ENCODE measurements around the gene KLHL15. TPM values are rescaled to one million over a fixed set of nuclear protein-coding genes. Genes with fewer than 3 reads are reported as not detected.

Gene KLHL15
- polyA plus RNA-seq, 3 donors: 3.2 to 24.4 (median 3.9) TPM

DNA sequence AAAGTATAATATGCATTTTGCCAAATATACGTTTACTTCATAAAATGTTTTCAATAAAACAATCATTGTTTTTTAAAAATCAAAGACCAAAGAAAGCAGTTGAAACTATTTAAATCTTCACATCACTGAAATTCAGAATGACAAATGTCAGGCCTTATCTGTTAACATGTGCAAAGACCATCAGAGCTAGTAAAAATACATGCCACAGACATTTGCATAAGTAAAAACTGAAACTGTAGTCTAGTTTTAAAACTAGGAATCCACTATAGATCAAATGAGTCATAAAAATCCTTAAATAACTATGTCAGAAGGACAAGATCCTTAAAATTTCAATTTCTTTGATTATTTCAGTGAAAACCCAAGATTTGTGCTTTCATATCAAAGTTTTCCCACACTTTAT, 24.8 kb downstream of the KLHL15 start:
- Mint-ChIP-seq H3K4me1 (no peaks in the 10 kb centered on the region), H3K9me3 (peaks cover 0 to 3% (median 0%) of the 10 kb centered on the region in 7 donors), H3K4me3 (no peak overlapping the region), H3K27ac (no peak overlapping the region), H3K27me3 (ENCODE audit: low read depth in 3 of 3) (peaks cover 0 to 58% (median 0%) of the 10 kb centered on the region in 3 donors), H3K36me3 (peaks cover 26 to 37% of the 10 kb centered on the region in 2 donors)
- H3K4me2 ChIP-seq (replicated peaks; ENCODE audit: extremely low read depth, low read length, poor library complexity, severe bottlenecking): no peak overlapping the region
- intact Hi-C loops (cut with micrococcal nuclease): no loop called here
- H4K20me1 ChIP-seq (ENCODE audit: insufficient read depth, low read length): peaks cover 9% of the 10 kb centered on the region
- no peak overlapping the region for H2AFZ ChIP-seq (ENCODE audit: insufficient read depth, low read depth, low read length, poor library complexity, severe bottlenecking)
- H3K27ac ChIP-seq (ENCODE audit: low read depth in 1 of 2, low read length in 2 of 2): no peak overlapping the region
- H3K27me3 ChIP-seq (ENCODE audit: control insufficient read depth in 2 of 2, insufficient read depth in 2 of 2, low read length in 2 of 2): peaks cover 0 to 29% of the 10 kb centered on the region in 2 donors
- no peaks in the 10 kb centered on the region for H3K9me3 ChIP-seq (replicated peaks in 1 of 2; ENCODE audit: control insufficient read depth in 1 of 2, insufficient read depth in 1 of 2, low read length in 2 of 2)
- WGBS (ENCODE audit: insufficient coverage): no CpG with 5 or more reads among the region's 1 CpG
- H3K79me2 ChIP-seq (ENCODE audit: insufficient read depth, low read length): peaks cover 19% of the 10 kb centered on the region
- no peaks in the 10 kb centered on the region for H3K4me1 ChIP-seq (ENCODE audit: control insufficient read depth in 1 of 2, insufficient read depth in 2 of 2, low read length in 2 of 2)
- peaks cover 11 to 28% of the 10 kb centered on the region in 2 donors for H3K36me3 ChIP-seq (replicated peaks in 1 of 2; ENCODE audit: control insufficient read depth in 1 of 2, insufficient read depth in 2 of 2, low read length in 2 of 2)
- H3K4me3 ChIP-seq (replicated peaks in 1 of 3; ENCODE audit: low read depth in 2 of 3, low read length in 3 of 3): no peak overlapping the region
- no peak for DNase-seq
- TF ChIP-seq, protein P1, sequence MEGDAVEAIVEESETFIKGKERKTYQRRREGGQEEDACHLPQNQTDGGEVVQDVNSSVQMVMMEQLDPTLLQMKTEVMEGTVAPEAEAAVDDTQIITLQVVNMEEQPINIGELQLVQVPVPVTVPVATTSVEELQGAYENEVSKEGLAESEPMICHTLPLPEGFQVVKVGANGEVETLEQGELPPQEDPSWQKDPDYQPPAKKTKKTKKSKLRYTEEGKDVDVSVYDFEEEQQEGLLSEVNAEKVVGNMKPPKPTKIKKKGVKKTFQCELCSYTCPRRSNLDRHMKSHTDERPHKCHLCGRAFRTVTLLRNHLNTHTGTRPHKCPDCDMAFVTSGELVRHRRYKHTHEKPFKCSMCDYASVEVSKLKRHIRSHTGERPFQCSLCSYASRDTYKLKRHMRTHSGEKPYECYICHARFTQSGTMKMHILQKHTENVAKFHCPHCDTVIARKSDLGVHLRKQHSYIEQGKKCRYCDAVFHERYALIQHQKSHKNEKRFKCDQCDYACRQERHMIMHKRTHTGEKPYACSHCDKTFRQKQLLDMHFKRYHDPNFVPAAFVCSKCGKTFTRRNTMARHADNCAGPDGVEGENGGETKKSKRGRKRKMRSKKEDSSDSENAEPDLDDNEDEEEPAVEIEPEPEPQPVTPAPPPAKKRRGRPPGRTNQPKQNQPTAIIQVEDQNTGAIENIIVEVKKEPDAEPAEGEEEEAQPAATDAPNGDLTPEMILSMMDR (IDR thresholded peaks at IDR 0.05): no peak
- no peak overlapping the region for H3K9ac ChIP-seq (ENCODE audit: insufficient read depth, low read length, poor library complexity, severe bottlenecking)

- intact Hi-C loops (cut with micrococcal nuclease): no loop called here
- peaks cover 14 to 26% of the 10 kb centered on the region in 2 donors for H3K36me3 Mint-ChIP-seq
- no peak overlapping the region for H3K27ac Mint-ChIP-seq
- Histone ChIP-seq H4K20me1 (ENCODE audit: insufficient read depth, low read length) (peaks cover 4% of the 10 kb centered on the region), H3K4me1 (ENCODE audit: control insufficient read depth in 1 of 2, insufficient read depth in 2 of 2, low read length in 2 of 2) (no peaks in the 10 kb centered on the region), H3K9ac (ENCODE audit: insufficient read depth, low read length, poor library complexity, severe bottlenecking) (no peak overlapping the region), H3K27ac (ENCODE audit: low read depth in 1 of 2, low read length in 2 of 2) (no peak overlapping the region), H3K4me2 (replicated peaks; ENCODE audit: extremely low read depth, low read length, poor library complexity, severe bottlenecking) (no peak overlapping the region), H3K9me3 (replicated peaks in 1 of 2; ENCODE audit: control insufficient read depth in 1 of 2, insufficient read depth in 1 of 2, low read length in 2 of 2) (no peaks in the 10 kb centered on the region), H3K4me3 (replicated peaks in 1 of 3; ENCODE audit: low read depth in 2 of 3, low read length in 3 of 3) (no peak overlapping the region), H3K27me3 (ENCODE audit: control insufficient read depth in 2 of 2, insufficient read depth in 2 of 2, low read length in 2 of 2) (peaks cover 0 to 11% of the 10 kb centered on the region in 2 donors), H3K79me2 (ENCODE audit: insufficient read depth, low read length) (peaks cover 16% of the 10 kb centered on the region), H2AFZ (ENCODE audit: insufficient read depth, low read depth, low read length, poor library complexity, severe bottlenecking) (no peak overlapping the region), H3K36me3 (replicated peaks in 1 of 2; ENCODE audit: control insufficient read depth in 1 of 2, insufficient read depth in 2 of 2, low read length in 2 of 2) (peaks cover 3 to 19% of the 10 kb centered on the region in 2 donors)
- TF ChIP-seq, protein P1 (IDR thresholded peaks at IDR 0.05): no peak
- no peak for DNase-seq
- WGBS (ENCODE audit: insufficient coverage): no CpG with 5 or more reads among the region's 5 CpGs
- H3K9me3 Mint-ChIP-seq: peaks cover 0 to 3% (median 0%) of the 10 kb centered on the region in 7 donors
- H3K4me3 Mint-ChIP-seq: no peak overlapping the region
- no peaks in the 10 kb centered on the region for H3K4me1 Mint-ChIP-seq
- peaks cover 0 to 63% (median 0%) of the 10 kb centered on the region in 3 donors for H3K27me3 Mint-ChIP-seq (ENCODE audit: low read depth in 3 of 3)
Observed at GRCh38 chrX:23999671-24000070, 27.3 kb downstream of the KLHL15 start.
